HG02623 (cell line): ENCODE measurements around the gene LCE3D.
"Not testable (repeated sequence)": the region's sequence is repeated elsewhere in the genome, so short reads cannot be mapped to it uniquely, and the experiment has no call there.

Experiments
- ATAC-seq: cut with Tn5 transposase; IDR thresholded peaks from one replicate; pipeline ENCODE4 v1.9.1; 2021; ENCODE audit warnings: moderate library complexity; ENCODE audit not compliant: unreplicated experiment

Gene LCE3D, protein sequence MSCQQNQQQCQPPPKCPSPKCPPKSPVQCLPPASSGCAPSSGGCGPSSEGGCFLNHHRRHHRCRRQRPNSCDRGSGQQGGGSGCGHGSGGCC

DNA sequence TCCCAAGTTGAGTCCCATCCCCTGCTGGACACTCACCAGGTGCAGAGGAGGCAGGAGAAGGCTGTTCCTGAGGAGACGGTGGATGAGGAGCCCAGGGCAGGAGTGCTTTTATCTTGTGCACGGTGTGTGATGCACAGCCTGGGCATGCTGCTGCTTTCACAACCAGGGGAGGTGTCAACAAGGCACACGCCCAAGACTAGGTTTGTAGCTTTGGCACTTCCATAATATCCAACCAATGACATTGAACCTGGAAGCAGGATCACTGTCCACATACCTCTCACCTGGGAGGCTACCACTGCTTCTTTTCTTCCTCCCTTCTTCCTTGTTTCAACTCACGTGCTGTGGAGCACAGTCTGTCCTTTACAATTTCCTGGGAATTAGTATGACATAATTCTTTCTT lies at the start of gene LCE3D:
Gene LCE3D, minus strand, starts transcription at position 84 of the 400 bp plus-strand sequence. CDS start 580 bp downstream, outside the sequence.
- ATAC-seq: no peak

DNA sequence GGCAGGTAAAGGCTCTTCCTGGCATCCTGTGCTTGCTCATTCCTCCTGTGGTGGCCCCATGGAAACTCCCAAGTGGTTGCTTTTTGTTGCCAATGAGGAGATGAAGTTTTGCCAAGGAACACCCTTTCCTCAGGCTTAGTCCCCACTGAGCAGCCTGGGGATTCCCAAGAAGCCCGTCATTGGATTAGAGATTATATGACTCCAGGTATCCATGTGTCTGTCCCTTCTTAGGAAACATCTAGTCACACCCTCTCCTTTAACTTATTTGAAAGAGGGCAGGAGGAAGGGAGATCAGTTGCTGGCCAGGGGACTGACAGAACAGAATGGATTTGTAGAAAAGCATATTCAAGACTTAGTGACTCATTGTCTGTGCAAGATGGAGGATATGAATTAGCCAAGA lies 46.4 kb upstream of the LCE3D start:
- no peak for ATAC-seq

DNA sequence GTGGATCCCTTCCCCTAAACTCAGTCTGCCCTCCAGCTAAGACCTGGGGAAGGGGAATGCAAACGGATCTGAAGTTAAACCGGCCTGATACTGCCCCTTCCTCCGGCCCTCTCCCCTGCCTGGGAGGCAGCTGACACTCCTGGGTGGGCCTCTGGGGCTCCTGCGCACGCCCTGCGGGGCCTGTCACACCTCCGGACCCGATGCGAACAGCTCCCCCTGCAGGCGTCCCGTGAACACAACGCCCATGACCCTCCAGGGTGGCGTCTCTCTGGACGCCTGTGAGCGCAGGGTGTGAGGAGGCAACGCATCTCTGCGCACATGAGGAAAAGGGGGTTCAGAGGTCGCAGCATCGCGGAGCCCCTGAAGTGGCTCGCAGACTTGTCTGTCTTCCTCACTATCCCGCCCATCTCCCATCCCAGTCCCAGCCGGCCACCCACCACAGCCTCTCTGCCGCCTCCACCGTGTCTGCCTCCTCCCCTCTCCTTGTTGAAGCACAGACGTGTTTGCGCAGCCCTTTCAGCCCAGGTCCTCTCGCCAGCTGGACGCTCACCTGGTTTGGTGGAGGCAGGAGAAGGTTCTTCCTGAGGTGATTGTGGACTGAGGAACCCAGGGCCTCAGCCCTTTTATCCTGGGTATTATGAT lies 43.0 kb upstream of the LCE3D start:
- ATAC-seq: no peak

DNA sequence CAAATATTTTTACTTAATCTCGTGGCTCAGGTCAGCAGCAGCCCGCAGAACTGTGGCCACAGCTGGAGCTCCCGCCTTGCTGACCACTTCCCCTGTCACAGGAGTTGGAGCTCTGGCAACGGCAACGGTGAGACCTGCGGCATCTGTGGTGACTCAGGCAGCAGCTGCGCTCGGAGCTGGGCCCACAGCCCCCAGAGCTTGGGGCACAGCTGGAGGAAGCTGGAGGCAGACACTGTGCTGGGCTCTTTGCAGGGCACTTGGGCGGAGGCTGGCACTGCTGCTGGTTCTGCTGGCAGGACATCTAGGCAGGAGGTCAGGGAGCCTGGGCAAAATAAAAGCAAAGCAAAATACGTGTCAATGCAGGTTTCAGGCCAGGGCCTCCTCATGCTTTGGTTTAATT lies 42.5 kb upstream of the LCE3D start, which contains the start of gene LCE3A:
Gene LCE3A, minus strand, starts transcription at position 301 of the 400 bp plus-strand sequence. Its CDS starts 0 bp downstream, at position 301.
- ATAC-seq: no peak

DNA sequence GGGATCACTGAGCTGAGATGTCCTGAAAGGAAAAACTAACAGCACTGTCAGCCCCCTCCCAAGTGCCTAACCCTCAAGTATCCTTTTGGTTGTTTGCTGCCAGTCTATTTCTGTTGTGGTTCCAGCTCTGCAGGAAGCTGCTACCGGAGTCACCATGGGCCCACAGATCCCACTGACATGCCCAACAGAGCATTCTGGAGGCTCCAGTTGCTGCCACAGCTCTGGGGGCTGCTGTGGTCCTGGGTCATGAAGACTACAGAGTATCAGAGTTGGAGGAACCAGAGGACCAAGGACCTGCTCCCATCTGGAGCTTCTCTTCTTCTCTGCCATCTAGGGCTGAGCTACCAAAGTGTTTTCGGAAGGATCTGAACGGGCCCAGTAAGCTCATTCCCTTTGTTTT lies 41.7 kb upstream of the LCE3D start:
- ATAC-seq: no peak

DNA sequence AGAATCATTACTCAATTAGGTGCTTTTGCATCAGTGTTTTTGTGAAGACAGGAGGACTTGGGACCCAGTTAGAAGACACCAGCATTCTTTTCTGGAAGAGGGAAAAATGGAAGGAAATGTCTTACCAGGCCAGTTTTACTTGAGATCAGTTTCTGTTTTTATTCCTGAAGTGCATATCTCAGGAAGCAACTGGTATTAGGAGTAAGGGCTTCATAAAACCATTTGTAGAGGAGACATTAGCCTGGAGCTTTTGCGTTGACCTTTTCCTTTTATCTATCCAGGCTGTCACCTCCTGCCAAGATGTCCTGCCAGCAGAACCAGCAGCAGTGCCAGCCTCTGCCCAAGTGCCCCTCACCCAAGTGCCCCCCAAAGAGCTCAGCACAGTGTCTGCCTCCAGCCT lies 33.2 kb upstream of the LCE3D start, which contains the start of gene LCE3B:
Gene LCE3B, plus strand, starts transcription at position 301 of the 400 bp plus-strand sequence. Its CDS starts 0 bp downstream, at position 301.
- ATAC-seq: no peak

DNA sequence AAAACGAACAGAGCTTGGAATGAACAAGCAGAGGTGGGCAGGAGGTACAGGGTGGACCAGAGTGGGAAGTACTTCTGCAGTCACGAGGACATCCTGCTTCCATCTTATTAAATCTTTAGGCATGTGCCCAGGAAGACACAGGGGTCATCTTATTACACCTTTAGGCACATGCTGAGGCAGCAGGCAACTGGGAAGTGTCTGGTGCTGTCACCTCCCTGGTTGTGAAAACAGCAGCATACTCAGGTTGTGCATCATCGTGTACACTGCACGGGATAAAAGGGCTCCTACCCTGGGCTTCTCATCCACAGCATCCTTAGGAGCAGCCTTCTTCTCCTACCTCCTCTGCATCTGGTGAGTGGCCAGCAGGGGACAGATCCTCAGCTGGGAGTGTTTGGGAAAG lies 19.6 kb upstream of the LCE3D start, which contains the start of gene LCE3C:
Gene LCE3C, plus strand, starts transcription at position 301 of the 400 bp plus-strand sequence. CDS start 498 bp downstream, outside the sequence.
- ATAC-seq: no peak

DNA sequence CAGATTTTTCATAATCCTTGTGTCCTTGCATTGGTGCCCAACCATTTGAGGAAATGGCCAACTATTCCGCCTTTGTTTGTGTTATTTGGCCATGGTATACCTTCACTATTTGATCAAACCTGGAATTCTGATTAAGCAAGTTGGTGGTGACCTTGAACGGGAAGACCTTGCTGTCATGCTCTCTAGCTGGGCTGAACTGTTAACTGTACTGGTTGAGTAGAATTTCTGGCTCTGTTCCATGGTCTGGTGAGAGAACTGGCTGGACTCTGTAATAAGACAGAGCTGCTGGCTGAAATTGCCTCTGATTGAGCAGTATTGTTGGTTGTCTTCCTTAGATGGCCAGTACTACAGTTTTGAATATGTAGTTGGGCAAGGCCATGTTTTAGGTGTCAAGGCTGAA lies 16.7 kb upstream of the LCE3D start:
- no peak for ATAC-seq

DNA sequence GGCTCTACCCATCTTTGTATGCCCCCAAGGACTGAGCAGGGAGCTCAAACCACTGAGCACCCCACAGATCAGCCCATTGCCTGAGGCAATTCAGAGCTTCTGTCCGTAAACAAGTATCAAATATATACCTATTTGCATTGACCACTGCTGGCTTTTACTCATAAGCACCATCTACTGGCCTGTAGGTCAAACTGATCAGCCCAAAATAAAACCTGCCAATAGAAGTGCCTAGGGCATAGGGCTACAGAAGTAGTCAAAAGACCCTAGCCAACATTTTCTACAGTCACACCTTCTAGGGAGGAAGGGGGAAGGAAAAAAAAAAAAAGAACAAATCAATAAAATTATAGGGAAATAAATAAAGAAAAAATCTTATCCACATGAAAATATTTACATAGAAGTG lies 5.3 kb upstream of the LCE3D start:
- no peak for ATAC-seq

DNA sequence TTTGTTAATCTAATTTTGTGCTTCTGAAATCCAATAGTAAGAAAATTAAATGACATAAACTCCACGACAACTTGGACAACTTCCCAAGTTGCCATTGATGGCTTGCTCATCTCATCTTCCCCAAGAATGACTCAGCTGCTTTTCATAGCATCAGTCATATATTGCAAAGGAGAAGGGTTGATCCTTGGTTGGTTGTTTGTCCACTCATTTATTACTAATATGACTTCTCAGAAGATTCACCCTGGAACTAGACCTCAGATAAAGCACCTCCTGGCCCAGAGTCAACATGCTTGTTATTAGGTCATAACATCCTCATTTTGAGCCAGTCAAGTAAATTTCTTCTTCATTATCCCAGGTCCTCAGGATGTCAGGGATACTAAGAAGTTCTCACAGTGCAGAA lies 2.3 kb upstream of the LCE3D start:
- no peak for ATAC-seq

DNA sequence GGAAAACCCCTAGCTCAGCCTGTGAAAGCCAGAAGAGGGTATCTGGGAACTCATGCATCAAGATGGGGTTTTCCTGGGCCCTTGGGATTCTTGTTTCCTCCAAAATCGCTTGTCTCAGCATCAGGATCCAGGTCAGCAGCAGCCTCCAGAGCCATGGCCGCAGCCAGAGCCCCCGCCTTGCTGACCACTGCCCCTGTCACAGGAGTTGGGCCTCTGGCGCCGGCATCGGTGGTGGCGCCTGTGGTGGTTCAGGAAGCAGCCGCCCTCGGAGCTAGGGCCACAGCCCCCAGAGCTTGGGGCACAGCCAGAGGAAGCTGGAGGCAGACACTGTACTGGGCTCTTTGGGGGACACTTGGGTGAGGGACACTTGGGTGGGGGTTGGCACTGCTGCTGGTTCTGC lies 790 bp downstream of the LCE3D start:
- ATAC-seq: not testable (repeated sequence)

DNA sequence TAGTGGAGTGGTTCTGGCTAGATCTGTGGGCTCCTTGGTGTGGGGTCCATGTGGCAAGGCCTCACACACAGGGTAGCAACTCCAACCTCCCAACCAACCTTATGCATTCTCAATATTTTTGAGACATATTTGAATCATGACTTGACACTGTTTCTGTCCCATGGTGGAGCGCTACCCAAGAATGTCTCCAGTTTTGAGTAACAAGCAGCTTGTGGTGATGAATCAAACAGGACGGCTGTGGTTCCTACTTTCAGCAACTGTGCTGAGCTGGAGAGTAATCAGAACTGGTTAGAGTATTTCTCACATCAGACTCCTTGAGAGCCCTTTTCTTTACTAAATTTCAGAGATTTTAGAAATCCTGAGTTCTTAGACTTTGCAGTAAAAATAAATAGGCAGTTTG lies 3.1 kb downstream of the LCE3D start:
- ATAC-seq: no peak

DNA sequence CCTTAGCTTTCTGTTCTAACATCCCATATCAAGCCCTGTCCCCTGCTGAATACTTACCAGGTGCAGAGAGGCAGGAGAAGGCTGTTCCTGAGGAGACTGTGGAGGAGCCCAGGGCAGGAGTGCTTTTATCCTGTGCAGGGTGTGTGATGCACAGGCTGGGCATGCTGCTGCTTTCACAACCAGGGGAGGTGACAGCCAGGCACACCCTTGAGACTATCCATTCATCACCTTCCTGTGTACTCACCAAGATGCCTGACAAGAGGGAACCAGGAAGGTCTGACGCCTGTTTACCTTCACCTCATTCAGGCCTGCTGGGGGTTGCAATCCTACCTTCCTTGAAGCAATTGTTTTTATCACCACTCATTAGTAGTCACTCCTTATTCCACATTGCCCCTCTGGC lies 13.6 kb downstream of the LCE3D start, which contains the start of gene LCE3E:
Gene LCE3E, minus strand, starts transcription at position 100 of the 400 bp plus-strand sequence. CDS start 572 bp downstream, outside the sequence.
- no peak for ATAC-seq

DNA sequence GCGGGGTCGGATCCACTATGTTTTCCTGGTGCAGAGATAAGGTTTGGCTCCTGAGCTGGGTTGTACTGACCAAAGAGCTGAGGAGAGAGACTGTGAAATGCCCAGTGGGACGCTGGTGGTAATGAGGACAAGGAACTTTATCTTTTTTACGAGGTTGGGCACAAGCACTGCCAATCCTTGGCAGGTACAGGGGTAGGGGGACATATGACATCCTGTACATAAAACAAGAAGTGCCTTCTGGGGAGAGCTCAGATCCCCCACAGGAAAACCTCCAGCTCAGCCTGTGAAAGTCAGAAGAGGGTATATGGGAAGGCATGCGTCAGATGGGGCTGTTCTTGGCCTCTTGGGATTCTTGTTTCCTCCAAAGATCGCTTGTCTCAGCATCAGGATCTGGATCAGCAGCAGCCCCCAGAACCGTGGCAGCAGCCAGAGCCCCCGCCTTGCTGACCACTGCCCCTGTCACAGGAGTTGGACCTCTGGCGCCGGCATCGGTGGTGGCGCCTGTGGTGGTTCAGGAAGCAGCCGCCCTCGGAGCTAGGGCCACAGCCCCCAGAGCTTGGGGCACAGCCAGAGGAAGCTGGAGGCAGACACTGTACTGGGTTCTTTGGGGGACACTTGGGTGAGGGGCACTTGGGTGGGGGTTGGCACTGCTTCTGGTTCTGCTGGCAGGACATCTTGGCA lies 14.6 kb downstream of the LCE3D start:
- ATAC-seq: no peak

DNA sequence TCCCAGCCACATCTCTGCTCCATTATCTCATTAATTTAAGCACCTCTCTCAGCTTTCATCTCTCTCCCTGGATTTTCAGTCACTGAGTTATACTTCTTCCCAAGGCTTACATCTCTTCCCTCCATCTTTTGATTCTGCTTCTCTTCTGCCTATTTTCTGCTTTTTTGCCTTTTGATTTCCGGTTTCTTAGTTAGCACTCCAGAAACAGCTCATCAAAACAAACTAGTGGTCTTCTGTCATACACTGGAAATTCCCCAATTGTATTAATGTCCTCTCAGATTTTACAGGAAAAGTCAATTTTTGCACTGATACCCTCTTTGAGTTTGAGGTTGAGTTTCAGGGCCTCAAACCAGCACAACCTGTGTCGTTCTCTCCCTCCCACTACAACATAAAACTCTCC lies 15.2 kb downstream of the LCE3D start:
- ATAC-seq: no peak

DNA sequence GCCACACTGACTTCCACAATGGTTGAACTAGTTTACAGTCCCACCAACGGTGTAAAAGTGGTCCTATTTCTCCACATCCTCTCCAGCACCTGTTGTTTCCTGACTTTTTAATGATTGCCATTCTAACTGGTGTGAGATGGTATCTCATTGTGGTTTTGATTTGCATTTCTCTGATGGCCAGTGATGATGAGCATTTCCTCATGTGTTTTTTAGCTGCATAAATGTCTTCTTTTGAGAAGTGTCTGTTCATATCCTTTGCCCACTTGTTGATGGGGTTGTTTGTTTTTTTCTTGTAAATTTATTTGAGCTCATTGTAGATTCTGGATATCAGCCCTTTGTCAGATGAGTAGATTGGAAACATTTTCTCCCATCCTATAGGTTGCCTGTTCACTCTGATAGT lies 32.0 kb downstream of the LCE3D start:
- not testable (repeated sequence) for ATAC-seq

DNA sequence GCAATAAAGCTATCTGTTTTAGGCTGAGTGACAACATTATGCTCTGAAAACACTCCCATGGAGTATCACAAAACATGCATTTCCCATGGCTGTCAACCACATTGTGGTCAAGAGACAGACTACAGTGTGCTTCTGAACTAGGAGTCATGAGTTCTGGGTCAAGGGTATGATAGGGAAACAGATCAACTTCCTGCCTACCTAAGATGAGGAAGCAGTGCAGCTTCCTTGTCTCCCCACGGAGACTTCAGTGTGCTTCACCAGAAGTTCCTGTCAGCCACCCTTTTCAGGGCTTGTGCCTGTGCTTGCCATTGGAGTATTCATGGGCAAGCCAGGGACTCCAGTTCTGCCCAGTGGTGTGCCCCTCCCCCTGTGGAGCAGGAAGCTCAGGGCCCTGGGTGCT lies 33.6 kb downstream of the LCE3D start:
- no peak for ATAC-seq

DNA sequence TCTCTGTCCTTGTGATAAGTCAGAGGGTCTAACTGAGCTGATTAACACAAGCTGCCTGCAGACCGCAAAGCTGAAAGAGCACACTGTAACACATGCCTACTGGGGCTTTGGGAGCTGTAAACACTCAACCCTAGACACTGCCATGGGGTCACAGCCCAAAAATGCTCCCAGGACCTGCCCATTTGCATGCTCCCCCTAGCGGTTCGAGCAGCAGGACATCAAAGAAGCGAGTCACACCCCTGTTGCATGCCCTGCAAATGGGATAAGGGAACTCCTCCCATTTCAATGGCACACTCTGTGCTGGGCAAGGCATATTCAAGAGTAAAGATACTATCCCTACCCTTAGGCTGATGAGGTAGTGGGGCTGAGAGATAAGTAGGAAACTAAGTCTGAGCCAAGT lies 36.5 kb downstream of the LCE3D start:
- no peak for ATAC-seq

DNA sequence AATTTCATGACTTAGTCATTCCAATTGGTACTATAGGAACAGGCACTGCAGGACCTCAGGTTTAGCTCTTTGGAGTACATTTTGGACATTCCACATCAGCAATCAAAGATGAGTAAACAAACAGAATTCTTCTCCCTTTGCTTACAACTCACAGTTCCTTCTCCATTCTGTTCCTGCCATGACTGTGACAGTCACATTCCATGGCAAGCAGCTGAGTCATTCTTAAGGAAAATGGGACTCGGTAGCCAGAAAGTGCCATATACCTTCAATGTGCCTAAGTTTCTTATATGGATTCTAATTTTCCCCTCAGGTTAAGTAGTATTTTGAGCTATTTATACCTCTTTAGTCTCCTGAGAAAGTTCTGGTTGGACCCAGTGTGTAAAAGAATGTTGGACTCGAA lies 40.4 kb downstream of the LCE3D start:
- no peak for ATAC-seq

DNA sequence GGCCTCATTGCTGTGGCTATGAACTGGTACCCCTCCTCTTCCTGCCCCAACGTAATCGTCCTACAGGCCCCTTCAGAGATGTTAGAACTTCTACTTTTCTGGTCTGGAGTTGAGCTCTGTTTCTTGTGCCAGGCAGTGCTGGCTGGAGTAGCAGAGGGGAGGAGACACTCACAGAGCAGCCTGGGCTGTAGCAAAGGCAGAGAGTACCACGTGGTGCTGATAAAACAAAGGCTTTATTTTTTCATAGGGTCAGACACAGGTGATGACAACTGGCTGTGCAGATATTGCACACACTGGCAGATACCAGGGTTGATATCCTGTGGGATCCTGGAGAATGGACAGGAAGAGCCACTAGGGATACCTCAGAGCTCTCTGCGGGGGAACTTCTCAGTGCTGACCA lies 42.8 kb downstream of the LCE3D start:
- no peak for ATAC-seq

DNA sequence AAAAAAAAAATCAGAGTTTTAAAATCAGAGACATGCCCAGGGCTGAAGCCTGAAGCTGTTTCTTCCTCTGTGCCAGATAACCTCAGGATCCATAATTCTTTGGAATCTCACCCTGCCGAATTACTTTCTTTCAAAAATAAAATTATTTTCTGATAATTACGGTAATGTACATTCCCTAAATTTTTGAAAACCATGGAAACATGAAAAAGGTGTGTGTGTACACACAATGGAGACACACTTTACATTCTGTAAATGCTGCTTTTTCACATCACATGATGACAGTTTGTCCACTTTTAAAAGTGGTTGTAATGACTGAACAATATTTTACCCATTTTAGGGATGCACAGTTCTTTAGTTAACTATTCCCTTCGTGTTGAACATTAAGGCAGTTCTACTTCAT lies 44.5 kb downstream of the LCE3D start:
- ATAC-seq: no peak

DNA sequence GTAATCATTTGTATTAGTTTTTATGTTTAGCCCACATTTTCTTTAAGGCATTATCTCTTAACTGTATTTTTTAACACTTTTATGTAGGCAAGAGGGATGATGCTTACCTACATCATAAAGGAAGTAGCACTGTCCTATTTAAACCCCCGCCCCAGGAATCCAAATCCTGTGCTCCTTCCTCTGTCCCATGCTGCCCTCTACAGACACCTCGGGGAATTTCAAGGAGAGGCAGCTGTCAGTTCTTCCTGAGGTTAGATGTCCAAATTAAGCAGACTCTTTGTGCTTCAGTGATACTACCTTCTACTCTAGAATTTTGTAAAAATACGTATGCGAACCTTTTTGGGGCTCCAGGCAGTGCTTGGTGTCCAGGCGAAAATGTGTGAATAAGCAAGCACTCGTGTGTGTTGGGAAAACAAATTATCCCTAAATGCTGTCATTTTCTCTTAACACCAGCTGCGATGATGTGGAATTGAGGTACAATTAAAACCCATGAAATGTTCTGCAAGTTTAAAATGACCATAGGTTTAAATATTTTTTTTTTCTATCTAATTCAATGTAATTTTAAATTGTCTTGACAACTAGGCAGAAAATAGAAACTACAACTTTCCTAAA lies 46.9 kb downstream of the LCE3D start:
- ATAC-seq: no peak
